Measurements from ENCODE around the gene NFATC2.
A peak's percentile ranks its signal among the peaks of the same experiment; 100 is the strongest.

NFATC2 gene

GRCh38 chr20:51404297-51405060, 138.0 kb downstream of the NFATC2 start:
- no peak for DNase-seq

- DNase-seq, result no peak
Measured at GRCh38 chr20:51403466-51404220, 138.9 kb downstream of the NFATC2 start.

GRCh38 chr20:51402201-51402600, 140.3 kb downstream of the NFATC2 start:
- peak; percentile 18 for DNase-seq

GRCh38 chr20:51401496-51401895, 141.0 kb downstream of the NFATC2 start:
- no peak for DNase-seq

GRCh38 chr20:51400051-51400926, 142.2 kb downstream of the NFATC2 start:
- no peak for DNase-seq

GRCh38 chr20:51399006-51399890, 143.3 kb downstream of the NFATC2 start:
- DNase-seq, result peak; percentile 25

- no peak for DNase-seq
Measured at GRCh38 chr20:51398552-51398951, 144.0 kb downstream of the NFATC2 start.

- DNase-seq, result no peak
Measured at GRCh38 chr20:51398083-51398482, 144.4 kb downstream of the NFATC2 start.

GRCh38 chr20:51397137-51397536, 145.4 kb downstream of the NFATC2 start:
- DNase-seq, result no peak

GRCh38 chr20:51396365-51396909, 146.1 kb downstream of the NFATC2 start:
- no peak for DNase-seq

GRCh38 chr20:51394706-51395105, 147.8 kb downstream of the NFATC2 start:
- no peak for DNase-seq

GRCh38 chr20:51393571-51393970, 148.9 kb downstream of the NFATC2 start:
- DNase-seq, result no peak

- no peak for DNase-seq
Measured at GRCh38 chr20:51392614-51393186, 149.8 kb downstream of the NFATC2 start.

GRCh38 chr20:51391926-51392325, 150.6 kb downstream of the NFATC2 start:
- DNase-seq, result no peak

GRCh38 chr20:51389543-51390264, 152.8 kb downstream of the NFATC2 start:
- no peak for DNase-seq

GRCh38 chr20:51388756-51389542, 153.6 kb downstream of the NFATC2 start:
- DNase-seq, result no peak

GRCh38 chr20:51388227-51388626, 154.3 kb downstream of the NFATC2 start:
- DNase-seq, result no peak

- DNase-seq, result no peak
Measured at GRCh38 chr20:51387125-51387875, 155.2 kb downstream of the NFATC2 start.

- no peak for DNase-seq
Measured at GRCh38 chr20:51386586-51386985, 155.9 kb downstream of the NFATC2 start.

Measured in NCI-H2029 treated with DMSO at 0.1 percent for 48 hours (cell line).